Mesenchymal stem cell (in vitro differentiated cells and primary cell): Measurements from ENCODE around the gene ADCY3.
A peak's percentile ranks its signal among the peaks of the same experiment; 100 is the strongest.

Source experiments
- DNase-seq: peaks from one replicate; pipeline ENCODE4 v3.0.0-alpha.2; 2013
- H2AFZ ChIP-seq: one replicate; pipeline ENCODE4 v1.6.1; 2013; ENCODE audit warnings: low read depth, mild to moderate bottlenecking, control low read depth, inconsistent platforms, low read length, moderate library complexity
- H2AK5ac ChIP-seq: 2 replicates; pipeline ENCODE4 v1.6.1; 2013; ENCODE audit warnings: low read length, moderate library complexity, mild to moderate bottlenecking, inconsistent platforms; ENCODE audit not compliant: severe bottlenecking
- H2BK120ac ChIP-seq: one replicate; pipeline ENCODE4 v1.6.1; 2013; ENCODE audit warnings: low read depth, mild to moderate bottlenecking, inconsistent platforms, low read length, moderate library complexity
- H2BK12ac ChIP-seq, 2 experiments: one replicate each; pipeline ENCODE4 v1.6.1; 2013; ENCODE audit warnings: inconsistent platforms in 2 of 2, low read length in 2 of 2, mild to moderate bottlenecking in 2 of 2, moderate library complexity in 2 of 2, control low read depth in 1 of 2
- H2BK15ac ChIP-seq: one replicate; pipeline ENCODE4 v1.6.1; 2013; ENCODE audit warnings: mild to moderate bottlenecking, low read depth, inconsistent platforms; ENCODE audit not compliant: poor library complexity, severe bottlenecking
- H2BK5ac ChIP-seq: 2 replicates; pipeline ENCODE4 v1.6.1; 2013; ENCODE audit warnings: low read depth, mild to moderate bottlenecking, low read length, control low read depth, inconsistent platforms; ENCODE audit not compliant: poor library complexity, severe bottlenecking
- H3K14ac ChIP-seq, 2 experiments: one replicate each; pipeline ENCODE4 v1.6.1; 2013; ENCODE audit warnings: inconsistent platforms in 2 of 2, low read length in 2 of 2, control low read depth in 1 of 2, mild to moderate bottlenecking in 1 of 2, moderate library complexity in 1 of 2
- H3K18ac ChIP-seq, 2 experiments: one replicate each; pipeline ENCODE4 v1.6.1; 2013; ENCODE audit warnings: inconsistent platforms in 2 of 2, low read length in 2 of 2, control low read depth in 1 of 2, low read depth in 1 of 2, mild to moderate bottlenecking in 1 of 2
- H3K23ac ChIP-seq, 2 experiments: one replicate each; pipeline ENCODE4 v1.6.1; 2013; ENCODE audit warnings: inconsistent platforms in 2 of 2, low read length in 2 of 2, mild to moderate bottlenecking in 2 of 2, moderate library complexity in 2 of 2, control low read depth in 1 of 2
- H3K27ac ChIP-seq: 2 replicates; pipeline ENCODE4 v1.5.1; 2013; ENCODE audit warnings: mild to moderate bottlenecking, moderate library complexity, low read length, control low read depth, inconsistent platforms; ENCODE audit not compliant: poor library complexity, severe bottlenecking
- H3K27me3 ChIP-seq, 2 experiments: 2 replicates each; pipeline versions ENCODE4 v1.6.1 to v1.7.0; 2013; ENCODE audit warnings: low read length in 2 of 2, mild to moderate bottlenecking in 2 of 2, moderate library complexity in 2 of 2, control low read depth in 1 of 2, inconsistent platforms in 1 of 2; ENCODE audit not compliant: control insufficient read depth in 1 of 2, insufficient read depth in 1 of 2
- H3K36me3 ChIP-seq, 2 experiments: 2 replicates each; pipeline versions ENCODE4 v1.6.1 to v1.7.0; 2013; ENCODE audit warnings: low read length in 2 of 2, control low read depth in 1 of 2, inconsistent platforms in 1 of 2, low read depth in 1 of 2, mild to moderate bottlenecking in 1 of 2; ENCODE audit not compliant: insufficient read depth in 2 of 2, control insufficient read depth in 1 of 2
- H3K4ac ChIP-seq, 2 experiments: one replicate each; pipeline ENCODE4 v1.6.1; 2013; ENCODE audit warnings: inconsistent platforms in 2 of 2, low read length in 2 of 2, mild to moderate bottlenecking in 2 of 2, moderate library complexity in 2 of 2, control low read depth in 1 of 2, low read depth in 1 of 2
- H3K4me1 ChIP-seq: 2 replicates; pipeline ENCODE4 v1.6.1; 2013; ENCODE audit warnings: low read depth, low read length, control low read depth; ENCODE audit not compliant: control insufficient read depth, insufficient read depth
- H3K4me2 ChIP-seq: 2 replicates; pipeline ENCODE4 v1.6.1; 2013; ENCODE audit warnings: low read length, mild to moderate bottlenecking, inconsistent platforms; ENCODE audit not compliant: poor library complexity, severe bottlenecking
- H3K4me3 ChIP-seq, 2 experiments: 2 replicates each; pipeline versions ENCODE4 v1.5.1 to v1.7.0; 2013; ENCODE audit warnings: low read length in 2 of 2, mild to moderate bottlenecking in 2 of 2, control low read depth in 1 of 2, low read depth in 1 of 2; ENCODE audit not compliant: insufficient read depth in 1 of 2
- H3K79me1 ChIP-seq: replicated peaks from 2 replicates; pipeline ENCODE4 v1.6.1; 2013; ENCODE audit warnings: mild to moderate bottlenecking, control low read depth, low read length, inconsistent platforms; ENCODE audit not compliant: poor library complexity, severe bottlenecking
- H3K9ac ChIP-seq: 2 replicates; pipeline ENCODE4 v1.7.0; 2013; ENCODE audit warnings: mild to moderate bottlenecking, low read length, moderate library complexity
- H3K9me3 ChIP-seq: 2 replicates; pipeline ENCODE4 v1.7.0; 2013; ENCODE audit warnings: mild to moderate bottlenecking, low read length; ENCODE audit not compliant: control insufficient read depth
- H4K8ac ChIP-seq: one replicate; pipeline ENCODE4 v1.6.1; 2013; ENCODE audit warnings: inconsistent platforms, mild to moderate bottlenecking, low read length, moderate library complexity
- H4K91ac ChIP-seq: one replicate; pipeline ENCODE4 v1.6.1; 2013; ENCODE audit warnings: mild to moderate bottlenecking, low read length, inconsistent platforms
- WGBS: methylation state at CpG from one replicate; pipeline ENCODE4 v1.1.7; 2013; ENCODE audit warnings: mixed read lengths; 5-methylcytosine and 5-hydroxymethylcytosine counted together

ADCY3 gene

GRCh38 chr2:24906466-24906865 is 13.6 kb downstream of the ADCY3 start:
- peaks cover 4 to 5% of the 10 kb centered on the region in 2 experiments for H3K36me3 ChIP-seq
- H2BK15ac ChIP-seq = no peak overlapping the region
- H2BK12ac ChIP-seq = no peak overlapping the region
- H3K9me3 ChIP-seq = no peaks in the 10 kb centered on the region
- H3K4me3 ChIP-seq = no peak overlapping the region
- no peaks in the 10 kb centered on the region for H3K4me1 ChIP-seq
- H2BK5ac ChIP-seq = no peak overlapping the region
- no peak overlapping the region for H3K23ac ChIP-seq
- H3K27me3 ChIP-seq = no peaks in the 10 kb centered on the region
- H3K18ac ChIP-seq = no peak overlapping the region
- no peak overlapping the region for H4K8ac ChIP-seq
- peak overlapping the region; percentile 46 for H4K91ac ChIP-seq
- peaks cover 20% of the 10 kb centered on the region for H3K79me1 ChIP-seq
- WGBS = 98% methylated on average over 6 of the region's 6 CpGs
- no peak overlapping the region for H2BK120ac ChIP-seq
- no peak overlapping the region for H2AK5ac ChIP-seq
- no peak overlapping the region for H3K27ac ChIP-seq
- H3K4me2 ChIP-seq = no peak overlapping the region
- no peak for DNase-seq
- H3K9ac ChIP-seq = no peak overlapping the region
- no peak overlapping the region for H3K4ac ChIP-seq
- H3K14ac ChIP-seq = no peak overlapping the region
- H2AFZ ChIP-seq = no peak overlapping the region

GRCh38 chr2:24903161-24904103 is 16.6 kb downstream of the ADCY3 start:
- Histone ChIP-seq H2AK5ac (no peak overlapping the region), H3K27me3 (no peaks in the 10 kb centered on the region), H2BK120ac (no peak overlapping the region), H3K27ac (no peak overlapping the region), H3K18ac (no peak overlapping the region), H3K4me3 (no peak overlapping the region), H3K23ac (no peak overlapping the region), H2BK5ac (no peak overlapping the region), H3K4me2 (no peak overlapping the region), H3K14ac (no peak overlapping the region), H4K91ac (no peak overlapping the region), H3K9me3 (no peaks in the 10 kb centered on the region), H4K8ac (no peak overlapping the region), H2AFZ (no peak overlapping the region), H2BK15ac (no peak overlapping the region), H3K9ac (no peak overlapping the region), H3K36me3 (peaks cover 4 to 5% of the 10 kb centered on the region in 2 experiments), H3K4me1 (no peaks in the 10 kb centered on the region), H2BK12ac (no peak overlapping the region), H3K79me1 (peaks cover 17% of the 10 kb centered on the region), H3K4ac (no peak overlapping the region)
- no peak for DNase-seq
- WGBS = 97% methylated on average over 20 of the region's 23 CpGs

DNA sequence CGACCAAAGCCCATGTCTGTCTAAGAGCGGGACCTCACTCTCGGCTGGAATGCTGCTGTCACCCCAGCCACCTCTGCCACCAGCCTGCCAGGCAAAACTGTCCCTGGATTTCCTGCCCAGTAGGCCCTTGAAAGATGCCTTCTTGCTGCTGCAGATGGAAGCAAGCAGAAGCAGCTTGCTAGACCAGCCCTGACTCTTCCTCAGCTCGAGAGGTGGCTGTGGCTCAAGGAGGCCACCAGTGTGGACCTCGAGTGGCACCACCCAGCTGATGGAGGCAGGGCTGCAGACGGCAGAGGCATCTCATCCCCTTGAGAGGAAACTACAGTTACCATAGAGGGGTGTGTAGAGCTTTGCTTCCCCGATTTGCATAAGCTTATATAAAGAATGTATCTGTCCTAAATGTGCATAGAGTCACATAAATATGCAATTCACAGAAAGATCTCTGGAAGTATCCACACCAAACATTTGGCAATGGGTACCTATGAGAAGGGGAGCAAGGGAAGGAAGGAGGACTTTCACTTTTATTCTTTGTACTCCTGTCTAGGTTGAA is 20.6 kb downstream of the ADCY3 start:
- peaks cover 7 to 14% of the 10 kb centered on the region in 2 experiments for H3K36me3 ChIP-seq
- H3K23ac ChIP-seq = peak overlapping the region in 1 of 2 experiments; percentile 75
- no peak overlapping the region for H2BK5ac ChIP-seq
- no peak overlapping the region for H2BK12ac ChIP-seq
- H3K27ac ChIP-seq = no peak overlapping the region
- H3K14ac ChIP-seq = no peak overlapping the region
- no peak overlapping the region for H4K8ac ChIP-seq
- no peak for DNase-seq
- no peaks in the 10 kb centered on the region for H3K4me1 ChIP-seq
- no peak overlapping the region for H3K18ac ChIP-seq
- WGBS = 96% methylated on average over 5 of the region's 7 CpGs
- H2BK120ac ChIP-seq = no peak overlapping the region
- peaks cover 27% of the 10 kb centered on the region for H3K9me3 ChIP-seq
- no peak overlapping the region for H3K4me2 ChIP-seq
- no peak overlapping the region for H3K4me3 ChIP-seq
- H2BK15ac ChIP-seq = no peak overlapping the region
- no peak overlapping the region for H3K4ac ChIP-seq
- H2AK5ac ChIP-seq = no peak overlapping the region
- no peaks in the 10 kb centered on the region for H3K27me3 ChIP-seq
- peaks cover 12% of the 10 kb centered on the region for H3K79me1 ChIP-seq
- H3K9ac ChIP-seq = no peak overlapping the region
- H2AFZ ChIP-seq = no peak overlapping the region
- no peak overlapping the region for H4K91ac ChIP-seq
